Transverse colon (tissue), 3 donors: Measurements from ENCODE around the gene CD69.

Experiments
- POLR2A ChIP-seq: fragments of 450-650 bp; IDR thresholded peaks from one replicate; pipeline ENCODE4 v1.6.1; 2016; ENCODE audit warnings: antibody characterized with exemption, mild to moderate bottlenecking, moderate library complexity
- TF ChIP-seq, protein P1 (sequence below), 5 experiments: fragments of 200-600 bp in 3 of 5; fragments of 450-650 bp in 2 of 5; sonication (generic) in 3 of 5; IDR thresholded peaks; 1 replicate in 2 of 5; 2 replicates in 3 of 5; pipeline ENCODE4 v1.5.1; 2016 to 2017; ENCODE audit warnings: antibody characterized with exemption in 5 of 5, inconsistent platforms in 3 of 5, mild to moderate bottlenecking in 2 of 5, moderate library complexity in 1 of 5

- TF ChIP-seq, protein P1, sequence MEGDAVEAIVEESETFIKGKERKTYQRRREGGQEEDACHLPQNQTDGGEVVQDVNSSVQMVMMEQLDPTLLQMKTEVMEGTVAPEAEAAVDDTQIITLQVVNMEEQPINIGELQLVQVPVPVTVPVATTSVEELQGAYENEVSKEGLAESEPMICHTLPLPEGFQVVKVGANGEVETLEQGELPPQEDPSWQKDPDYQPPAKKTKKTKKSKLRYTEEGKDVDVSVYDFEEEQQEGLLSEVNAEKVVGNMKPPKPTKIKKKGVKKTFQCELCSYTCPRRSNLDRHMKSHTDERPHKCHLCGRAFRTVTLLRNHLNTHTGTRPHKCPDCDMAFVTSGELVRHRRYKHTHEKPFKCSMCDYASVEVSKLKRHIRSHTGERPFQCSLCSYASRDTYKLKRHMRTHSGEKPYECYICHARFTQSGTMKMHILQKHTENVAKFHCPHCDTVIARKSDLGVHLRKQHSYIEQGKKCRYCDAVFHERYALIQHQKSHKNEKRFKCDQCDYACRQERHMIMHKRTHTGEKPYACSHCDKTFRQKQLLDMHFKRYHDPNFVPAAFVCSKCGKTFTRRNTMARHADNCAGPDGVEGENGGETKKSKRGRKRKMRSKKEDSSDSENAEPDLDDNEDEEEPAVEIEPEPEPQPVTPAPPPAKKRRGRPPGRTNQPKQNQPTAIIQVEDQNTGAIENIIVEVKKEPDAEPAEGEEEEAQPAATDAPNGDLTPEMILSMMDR (IDR thresholded peaks at IDR 0.05) = no peak
- TF ChIP-seq POLR2A = no peak
These were observed 24.1 kb upstream of the CD69 start for GRCh38 chr12:9784816-9785215.
